ENCODE data around the gene COPB2.

DNA sequence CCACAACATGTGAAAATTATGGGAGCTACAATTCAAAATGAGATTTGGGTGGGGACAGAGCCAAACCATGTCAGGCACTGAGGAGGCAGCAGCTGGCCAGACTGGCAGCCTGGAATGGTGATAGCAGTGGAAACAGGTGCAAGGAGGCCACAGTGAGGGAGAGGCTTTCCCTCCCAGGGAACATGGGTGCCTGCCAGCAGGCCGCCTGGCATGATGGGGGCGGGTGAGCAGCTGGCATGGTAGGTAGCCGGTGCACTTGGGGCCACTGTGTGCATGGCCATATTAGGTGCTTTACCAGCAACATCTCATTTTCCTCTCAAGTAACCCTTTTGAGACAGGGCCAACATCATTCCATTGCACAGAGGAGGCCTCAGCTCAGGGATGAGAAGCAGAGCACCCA, 63.9 kb downstream of the COPB2 start:
- no peak for TF ChIP-seq CTCF (IDR thresholded peaks at IDR 0.05; ENCODE audit: insufficient read depth, low read length, poor library complexity, severe bottlenecking)
- no peak for TF ChIP-seq EZH2phosphoT487 (conservative IDR thresholded peaks at IDR 0.05; ENCODE audit: low read length)
